Measurements from ENCODE around the gene TNFRSF4.
"Not testable (repeated sequence)": the region's sequence is repeated elsewhere in the genome, so short reads cannot be mapped to it uniquely, and the experiment has no call there.

TNFRSF4 gene

DNA sequence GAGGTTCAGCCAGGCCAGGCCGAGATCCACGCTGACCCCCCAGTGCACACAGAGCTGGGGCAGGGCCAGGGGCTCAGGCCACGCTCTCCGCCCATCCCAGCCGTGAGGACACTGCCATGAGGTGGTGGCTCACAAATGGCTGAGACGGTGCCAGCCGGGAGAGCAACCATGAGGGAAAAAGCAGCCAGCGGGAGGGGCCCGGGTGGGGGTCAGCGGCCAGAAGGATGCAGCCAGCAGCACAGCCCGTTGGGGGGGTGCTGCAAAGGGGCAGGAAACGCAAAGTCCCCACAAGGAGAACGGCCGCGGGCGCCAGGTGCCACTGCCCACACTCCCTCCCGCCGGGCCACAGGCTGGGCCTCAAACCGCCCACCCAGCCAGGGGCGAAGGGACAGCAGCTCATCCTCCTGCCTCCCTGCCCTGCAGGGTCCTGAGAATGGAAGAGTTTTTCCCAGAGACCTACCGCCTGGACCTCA, 32.0 kb downstream of the TNFRSF4 start:
- Mint-ChIP-seq H3K27me3 (ENCODE audit: low read depth) (peaks cover 6% of the 10 kb centered on the region), H3K36me3 (ENCODE audit: low read depth) (peaks cover 3% of the 10 kb centered on the region), H3K9me3 (no peaks in the 10 kb centered on the region), H3K4me3 (no peak overlapping the region), H3K27ac (no peak overlapping the region), H3K4me1 (ENCODE audit: low read depth) (peaks cover 1% of the 10 kb centered on the region)

- H3K4me3 Mint-ChIP-seq = no peak overlapping the region
- peaks cover 10% of the 10 kb centered on the region for H3K27me3 Mint-ChIP-seq (ENCODE audit: low read depth)
- H3K9me3 Mint-ChIP-seq = no peaks in the 10 kb centered on the region
- peaks cover 4% of the 10 kb centered on the region for H3K4me1 Mint-ChIP-seq (ENCODE audit: low read depth)
- H3K36me3 Mint-ChIP-seq (ENCODE audit: low read depth) = peaks cover 3% of the 10 kb centered on the region
- H3K27ac Mint-ChIP-seq = no peak overlapping the region
Observed at GRCh38 chr1:1181129-1181937, 32.6 kb downstream of the TNFRSF4 start.

- Mint-ChIP-seq H3K4me3 (no peak overlapping the region), H3K27ac (no peak overlapping the region), H3K27me3 (ENCODE audit: low read depth) (peaks cover 9% of the 10 kb centered on the region), H3K9me3 (no peaks in the 10 kb centered on the region), H3K4me1 (ENCODE audit: low read depth) (peaks cover 4% of the 10 kb centered on the region), H3K36me3 (ENCODE audit: low read depth) (no peaks in the 10 kb centered on the region)
Observed at GRCh38 chr1:1179983-1180861, 33.7 kb downstream of the TNFRSF4 start.

- H3K4me3 Mint-ChIP-seq = no peak overlapping the region
- H3K9me3 Mint-ChIP-seq = no peaks in the 10 kb centered on the region
- H3K27me3 Mint-ChIP-seq (ENCODE audit: low read depth) = peaks cover 9% of the 10 kb centered on the region
- H3K36me3 Mint-ChIP-seq (ENCODE audit: low read depth) = no peaks in the 10 kb centered on the region
- H3K27ac Mint-ChIP-seq = no peak overlapping the region
- H3K4me1 Mint-ChIP-seq (ENCODE audit: low read depth) = peaks cover 4% of the 10 kb centered on the region
Observed at GRCh38 chr1:1179346-1179982, 34.5 kb downstream of the TNFRSF4 start.

DNA sequence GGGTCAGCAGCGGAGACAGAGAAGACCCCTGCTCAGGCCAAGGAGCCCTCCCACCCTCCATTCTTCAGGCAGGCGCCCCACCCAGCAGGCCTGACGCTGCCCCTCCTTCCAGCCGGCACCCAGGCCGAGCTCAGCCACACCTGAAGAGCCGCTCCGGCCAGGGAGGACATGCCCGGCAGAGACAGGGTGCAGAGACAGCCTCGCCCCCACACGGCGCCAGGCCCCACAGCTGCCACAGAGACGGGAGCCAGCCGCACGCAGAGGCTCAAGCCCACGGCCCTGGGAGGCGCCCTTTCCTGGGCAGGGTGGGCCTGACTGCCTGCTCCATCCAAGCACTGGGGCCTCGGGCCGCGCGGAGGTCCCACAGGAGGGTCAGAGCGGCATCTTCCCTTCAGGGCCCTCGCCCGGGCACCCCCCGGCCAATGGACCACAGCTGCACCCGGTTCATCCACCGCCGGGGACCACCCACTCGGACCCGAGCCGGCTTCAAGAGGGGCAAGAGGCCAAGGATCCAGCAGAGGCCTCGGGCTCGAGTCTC, 35.1 kb downstream of the TNFRSF4 start:
- H3K36me3 Mint-ChIP-seq (ENCODE audit: low read depth) = no peaks in the 10 kb centered on the region
- H3K27ac Mint-ChIP-seq = no peak overlapping the region
- no peaks in the 10 kb centered on the region for H3K9me3 Mint-ChIP-seq
- peaks cover 9% of the 10 kb centered on the region for H3K27me3 Mint-ChIP-seq (ENCODE audit: low read depth)
- H3K4me1 Mint-ChIP-seq (ENCODE audit: low read depth) = peaks cover 4% of the 10 kb centered on the region
- no peak overlapping the region for H3K4me3 Mint-ChIP-seq

DNA sequence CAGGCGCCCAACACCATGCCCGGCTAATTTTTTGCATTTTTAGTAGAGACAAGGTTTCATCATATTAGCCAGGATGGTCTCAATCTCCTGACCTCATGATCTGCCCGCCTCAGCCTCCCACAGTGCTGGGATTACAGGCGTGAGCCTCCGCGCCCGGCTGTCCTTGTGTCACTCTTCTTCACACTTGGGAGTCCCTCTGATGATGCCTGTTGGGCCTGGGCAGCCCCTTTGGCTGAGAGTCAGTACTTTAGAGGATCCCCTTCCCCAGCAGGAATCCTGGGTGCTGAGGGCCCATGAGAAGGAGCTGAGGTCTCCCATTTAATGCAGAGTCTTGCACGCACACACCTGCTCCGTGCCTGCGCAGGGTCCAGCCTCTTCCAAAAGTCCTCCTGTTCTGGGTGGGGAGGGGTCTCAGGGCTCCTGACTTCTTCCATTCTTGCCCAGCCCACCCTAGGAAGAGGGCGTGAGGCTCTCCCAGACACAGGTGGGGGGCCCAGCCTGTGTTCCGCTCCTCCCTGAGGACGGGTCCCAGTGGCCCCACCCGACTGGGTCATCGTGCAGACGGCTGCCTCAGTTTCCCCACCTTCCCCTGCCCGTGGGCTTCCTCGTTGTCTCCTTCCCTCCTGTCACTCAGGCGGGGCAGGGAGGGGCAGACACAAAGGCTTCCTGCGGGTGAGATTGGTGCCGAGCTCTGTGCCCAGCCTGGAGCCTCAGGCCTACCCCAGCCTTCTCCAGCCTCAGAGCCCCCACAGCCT, 36.3 kb downstream of the TNFRSF4 start:
- H3K36me3 Mint-ChIP-seq (ENCODE audit: low read depth) = no peaks in the 10 kb centered on the region
- no peaks in the 10 kb centered on the region for H3K9me3 Mint-ChIP-seq
- H3K27ac Mint-ChIP-seq = no peak overlapping the region
- H3K4me1 Mint-ChIP-seq (ENCODE audit: low read depth) = peaks cover 7% of the 10 kb centered on the region
- peaks cover 9% of the 10 kb centered on the region for H3K27me3 Mint-ChIP-seq (ENCODE audit: low read depth)
- H3K4me3 Mint-ChIP-seq = no peak overlapping the region

DNA sequence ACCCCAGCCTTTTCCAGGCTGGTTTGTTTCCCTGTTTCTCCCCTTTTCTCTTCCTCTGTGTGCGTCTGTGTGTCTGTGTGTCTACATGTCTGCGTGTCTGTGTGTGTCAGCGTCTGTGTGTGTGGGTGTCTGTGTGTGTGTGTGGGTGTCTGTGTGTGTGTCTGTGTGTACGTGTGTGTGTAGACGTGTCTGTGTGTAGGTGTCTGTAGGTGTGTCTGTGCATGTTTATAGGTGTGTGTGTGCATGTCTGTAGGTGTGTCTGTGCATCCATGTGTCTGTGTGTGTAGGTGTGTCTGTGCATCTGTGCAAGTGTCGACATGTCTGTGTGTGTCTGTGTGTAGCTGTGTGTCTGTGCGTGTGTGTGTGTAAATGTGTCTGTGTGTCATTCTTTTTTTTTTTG, 37.0 kb downstream of the TNFRSF4 start:
- peaks cover 9% of the 10 kb centered on the region for H3K27me3 Mint-ChIP-seq (ENCODE audit: low read depth)
- H3K4me1 Mint-ChIP-seq (ENCODE audit: low read depth) = peaks cover 11% of the 10 kb centered on the region
- no peaks in the 10 kb centered on the region for H3K36me3 Mint-ChIP-seq (ENCODE audit: low read depth)
- H3K9me3 Mint-ChIP-seq = no peaks in the 10 kb centered on the region
- peak overlapping the region; percentile 7 for H3K27ac Mint-ChIP-seq
- H3K4me3 Mint-ChIP-seq = peak overlapping the region; percentile 2

GRCh38 chr1:1176063-1176761, 37.7 kb downstream of the TNFRSF4 start:
- not testable (repeated sequence) for H3K4me3 Mint-ChIP-seq; H3K27me3 Mint-ChIP-seq (ENCODE audit: low read depth); H3K27ac Mint-ChIP-seq; H3K36me3 Mint-ChIP-seq (ENCODE audit: low read depth); H3K9me3 Mint-ChIP-seq
- peaks cover 12% of the 10 kb centered on the region for H3K4me1 Mint-ChIP-seq (ENCODE audit: low read depth)

DNA sequence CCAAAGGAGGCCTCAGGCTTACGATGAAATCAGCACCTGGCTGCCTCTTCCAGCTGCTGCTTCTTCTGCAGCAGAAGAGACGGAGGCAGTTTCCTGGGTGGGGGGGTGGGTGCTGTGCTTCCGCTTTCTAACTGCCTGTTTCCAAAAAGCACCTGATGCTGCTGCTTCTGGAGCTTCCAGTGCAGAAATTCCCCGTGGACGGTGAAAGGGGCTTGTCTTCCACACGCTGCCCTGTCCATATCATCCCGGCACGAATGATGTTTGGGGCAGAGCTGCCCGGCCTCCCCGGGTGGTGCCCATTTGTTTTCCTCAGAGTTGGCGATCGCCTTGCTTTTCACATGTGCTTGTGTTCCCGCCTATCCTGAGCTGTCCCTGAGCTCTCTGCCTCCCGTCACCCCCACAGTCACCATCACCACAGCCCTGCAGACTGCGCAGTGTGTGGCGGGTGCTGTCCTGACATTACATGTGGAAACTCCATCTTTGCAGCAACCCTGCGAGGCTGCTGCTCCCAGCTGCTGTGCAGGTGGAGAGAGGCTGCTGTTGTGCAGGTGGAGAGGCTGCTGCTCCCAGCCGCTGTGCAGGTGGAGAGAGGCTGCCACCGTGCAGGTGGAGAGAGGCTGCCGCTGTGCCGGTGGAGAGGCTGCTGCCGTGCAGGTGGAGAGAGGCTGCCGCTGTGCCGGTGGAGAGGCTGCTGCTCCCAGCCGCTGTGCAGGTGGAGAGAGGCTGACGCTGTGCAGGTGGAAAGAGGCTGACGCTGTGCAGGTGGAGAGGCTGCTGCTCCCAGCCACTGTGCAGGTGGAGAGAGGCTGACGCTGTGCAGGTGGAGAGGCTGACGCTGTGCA, 38.5 kb downstream of the TNFRSF4 start:
- no peak overlapping the region for H3K4me3 Mint-ChIP-seq
- no peaks in the 10 kb centered on the region for H3K36me3 Mint-ChIP-seq (ENCODE audit: low read depth)
- no peaks in the 10 kb centered on the region for H3K9me3 Mint-ChIP-seq
- H3K4me1 Mint-ChIP-seq (ENCODE audit: low read depth) = peaks cover 12% of the 10 kb centered on the region
- H3K27me3 Mint-ChIP-seq (ENCODE audit: low read depth) = peaks cover 9% of the 10 kb centered on the region
- no peak overlapping the region for H3K27ac Mint-ChIP-seq

DNA sequence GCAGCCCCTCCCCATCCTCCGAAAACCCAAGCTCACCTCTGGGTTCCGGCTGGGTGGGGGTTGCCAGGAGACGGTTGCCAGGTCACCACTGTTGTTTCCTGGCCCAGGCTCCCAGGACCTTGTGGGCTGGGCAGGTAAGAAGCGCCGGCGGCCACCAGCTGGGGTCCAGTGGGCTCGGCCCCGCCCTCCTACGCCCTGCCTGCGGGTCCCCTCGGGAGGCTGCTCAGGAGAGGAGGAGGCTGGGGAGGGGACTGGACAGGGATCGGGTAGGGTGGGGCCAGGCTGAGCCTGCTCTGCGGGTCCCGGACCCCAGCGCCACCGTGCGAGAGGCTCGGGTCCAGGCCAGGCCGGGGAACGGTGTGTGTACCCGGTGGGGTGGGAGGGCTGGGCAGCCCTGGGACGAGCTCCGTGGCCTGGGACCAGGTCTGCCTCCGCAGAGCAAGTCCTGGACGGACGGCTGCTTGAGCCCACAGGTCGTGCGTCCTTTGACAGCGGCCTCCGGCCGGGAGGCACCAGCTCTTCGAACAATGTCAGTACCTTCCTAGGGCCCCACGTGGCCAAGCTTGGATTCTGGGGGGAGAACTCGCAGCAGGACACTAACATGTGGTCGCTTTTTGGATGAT, 40.0 kb downstream of the TNFRSF4 start, which contains the start of gene TTLL10:
TSS of gene TTLL10 (plus strand) at position 88 of the 623 bp plus-strand sequence. CDS start 5,336 bp downstream, outside the sequence.
- peaks cover 16% of the 10 kb centered on the region for H3K4me1 Mint-ChIP-seq (ENCODE audit: low read depth)
- no peak within 1 kb of the TSS for H3K27ac Mint-ChIP-seq
- peak within 1 kb of the TSS; percentile 37 for H3K4me3 Mint-ChIP-seq

GRCh38 chr1:1173061-1173792, 40.7 kb downstream of the TNFRSF4 start:
- Mint-ChIP-seq H3K4me3 (peak overlapping the region; percentile 37), H3K36me3 (ENCODE audit: low read depth) (no peaks in the 10 kb centered on the region), H3K27ac (no peak overlapping the region), H3K27me3 (ENCODE audit: low read depth) (peaks cover 13% of the 10 kb centered on the region), H3K9me3 (no peaks in the 10 kb centered on the region), H3K4me1 (ENCODE audit: low read depth) (peaks cover 16% of the 10 kb centered on the region)

More for the DNA sequence above, 40.0 kb downstream of the TNFRSF4 start, which contains the start of gene TTLL10:
- Mint-ChIP-seq H3K9me3 (no peaks in the 10 kb centered on the region), H3K36me3 (ENCODE audit: low read depth) (no peaks in the 10 kb centered on the region), H3K27me3 (ENCODE audit: low read depth) (peaks cover 13% of the 10 kb centered on the region)

Data from T-helper 1 cell treated with Interleukin-12 subunit alpha and Interleukin-12 subunit beta and Interleukin-4 antibody, amounts not matched to agents 30 μg/mL and 1 μg/mL, for 36 hours (primary cell).